Ascending aorta (tissue), 2 donors: ENCODE measurements around the gene PLEKHD1. TPM values are rescaled to one million over a fixed set of nuclear protein-coding genes. Genes with fewer than 3 reads are reported as not detected.
A peak's percentile ranks its signal among the peaks of the same experiment; 100 is the strongest.

ENCODE experiments used
- DNase-seq, 2 donors: peaks; one replicate each; pipeline ENCODE4 v3.0.0-alpha.2; 2019; ENCODE audit warnings: low spot score in 2 of 2
- H3K27ac ChIP-seq, 2 donors: fragments of 200-600 bp; sonication (generic); one replicate each; pipeline ENCODE4 v1.5.1; 2016 to 2017; ENCODE audit warnings: mild to moderate bottlenecking in 1 of 2
- H3K27me3 ChIP-seq: fragments of 200-600 bp; sonication (generic); one replicate; pipeline ENCODE4 v1.5.1; 2017
- H3K36me3 ChIP-seq, 2 donors: fragments of 200-600 bp; sonication (generic); one replicate each; pipeline ENCODE4 v1.5.1; 2016
- H3K4me1 ChIP-seq, 2 donors: fragments of 200-600 bp; sonication (generic); one replicate each; pipeline ENCODE4 v1.5.1; 2016 to 2017; ENCODE audit warnings: mild to moderate bottlenecking in 1 of 2
- H3K4me3 ChIP-seq, 2 donors: fragments of 200-600 bp; sonication (generic); one replicate each; pipeline ENCODE4 v1.5.1; 2016 to 2017; ENCODE audit warnings: mild to moderate bottlenecking in 1 of 2
- H3K9me3 ChIP-seq, 2 donors: fragments of 200-600 bp; sonication (generic); one replicate each; pipeline ENCODE4 v1.5.1; 2016
- CTCF ChIP-seq, 3 experiments: fragments of 200-600 bp in 2 of 3; fragments of 450-650 bp in 1 of 3; sonication (generic) in 2 of 3; IDR thresholded peaks; one replicate each; pipeline ENCODE4 v1.5.1; 2016 to 2019; ENCODE audit warnings: antibody characterized with exemption in 3 of 3, mild to moderate bottlenecking in 1 of 3, moderate library complexity in 1 of 3
- intact Hi-C: fragments of 100-400 bp; cut with DNase I; formaldehyde crosslinking; loops from one replicate; pipeline ENCODE4 v1.15.1; 2023
- total RNA-seq: library from RNA; depleted of rRNA; stranded (reverse); fragments of >200 nt; gene quantifications from one replicate; pipeline ENCODE4 v1.1.0, GENCODE V29; 2016

The PLEKHD1 gene
- total RNA-seq, 1 donor from 2014 or later, result not detected

- Histone ChIP-seq H3K4me3 (no peak overlapping the region), H3K4me1 (no peaks in the 10 kb centered on the region), H3K27me3 (no peaks in the 10 kb centered on the region), H3K9me3 (no peaks in the 10 kb centered on the region), H3K36me3 (no peaks in the 10 kb centered on the region), H3K27ac (no peak overlapping the region)
- DNase-seq, result peak; percentile 39 to 76
- TF ChIP-seq CTCF (IDR thresholded peaks at IDR 0.05), result no peak
- intact Hi-C loops, result no loop called here
Measured at GRCh38 chr14:69543341-69544115, 59.0 kb downstream of the PLEKHD1 start.

- no peak overlapping the region for H3K4me3 ChIP-seq
- H3K27me3 ChIP-seq, result no peaks in the 10 kb centered on the region
- no peak for DNase-seq
Measured at GRCh38 chr14:69547701-69548348, 63.3 kb downstream of the PLEKHD1 start.

GRCh38 chr14:69548566-69548965 is 64.0 kb downstream of the PLEKHD1 start:
- DNase-seq, result no peak
- intact Hi-C loops, result no loop called here
- Histone ChIP-seq H3K9me3 (no peaks in the 10 kb centered on the region), H3K27ac (no peak overlapping the region), H3K4me3 (no peak overlapping the region), H3K27me3 (no peaks in the 10 kb centered on the region), H3K4me1 (no peaks in the 10 kb centered on the region), H3K36me3 (no peaks in the 10 kb centered on the region)
- TF ChIP-seq CTCF (IDR thresholded peaks at IDR 0.05), result no peak

More at GRCh38 chr14:69547701-69548348, 63.3 kb downstream of the PLEKHD1 start:
- H3K4me1 ChIP-seq, result no peaks in the 10 kb centered on the region
- no peaks in the 10 kb centered on the region for H3K9me3 ChIP-seq
- intact Hi-C loops, result no loop called here
- no peak overlapping the region for H3K27ac ChIP-seq
- peak in 1 of 3 experiments; percentile 35 for TF ChIP-seq CTCF (IDR thresholded peaks at IDR 0.05)
- no peaks in the 10 kb centered on the region for H3K36me3 ChIP-seq

- H3K36me3 ChIP-seq, result no peaks in the 10 kb centered on the region
- no peaks in the 10 kb centered on the region for H3K4me1 ChIP-seq
- H3K4me3 ChIP-seq, result no peak overlapping the region
- DNase-seq, result no peak
- intact Hi-C loops, result no loop called here
- no peak overlapping the region for H3K27ac ChIP-seq
- no peak for TF ChIP-seq CTCF (IDR thresholded peaks at IDR 0.05)
- H3K9me3 ChIP-seq, result no peaks in the 10 kb centered on the region
- H3K27me3 ChIP-seq, result no peaks in the 10 kb centered on the region
Measured at GRCh38 chr14:69551511-69551910, 67.0 kb downstream of the PLEKHD1 start.

GRCh38 chr14:69553252-69553651 is 68.7 kb downstream of the PLEKHD1 start:
- H3K27me3 ChIP-seq, result no peaks in the 10 kb centered on the region
- intact Hi-C loops, result no loop called here
- H3K4me1 ChIP-seq, result no peaks in the 10 kb centered on the region
- no peak overlapping the region for H3K27ac ChIP-seq
- H3K9me3 ChIP-seq, result no peaks in the 10 kb centered on the region
- no peaks in the 10 kb centered on the region for H3K36me3 ChIP-seq
- TF ChIP-seq CTCF (IDR thresholded peaks at IDR 0.05), result no peak
- DNase-seq, result no peak
- no peak overlapping the region for H3K4me3 ChIP-seq
